C4-2B (cell line): ENCODE data around the gene LMF1.

ENCODE experiments used
- H3K27ac ChIP-seq: fragments of 450-650 bp; 2 replicates; pipeline ENCODE4 v1.5.1; 2017
- CTCF ChIP-seq: fragments of 450-650 bp; conservative IDR thresholded peaks from 2 replicates; pipeline ENCODE4 v1.5.1; 2017; ENCODE audit warnings: mild to moderate bottlenecking
- ZFX ChIP-seq: fragments of 450-650 bp; IDR thresholded peaks from 2 replicates; pipeline ENCODE4 v1.6.1; 2017

LMF1 gene

GRCh38 chr16:979147-979546 is 8.4 kb upstream of the LMF1 start:
- H3K27ac ChIP-seq = no peak overlapping the region
- TF ChIP-seq CTCF (no peak), ZFX (no peak)

GRCh38 chr16:978403-978802 is 7.6 kb upstream of the LMF1 start:
- TF ChIP-seq CTCF = no peak
- no peak overlapping the region for H3K27ac ChIP-seq

- no peak for TF ChIP-seq ZFX
- TF ChIP-seq CTCF = no peak
Measured at GRCh38 chr16:977896-978295, 7.1 kb upstream of the LMF1 start.

GRCh38 chr16:977081-977701 is 6.4 kb upstream of the LMF1 start:
- TF ChIP-seq CTCF = no peak
- no peak for TF ChIP-seq ZFX
- H3K27ac ChIP-seq = no peak overlapping the region

More at GRCh38 chr16:977896-978295, 7.1 kb upstream of the LMF1 start:
- no peak overlapping the region for H3K27ac ChIP-seq

GRCh38 chr16:976389-976931 is 5.7 kb upstream of the LMF1 start:
- no peak overlapping the region for H3K27ac ChIP-seq
- TF ChIP-seq ZFX (no peak), CTCF (no peak)

GRCh38 chr16:975291-975690 is 4.5 kb upstream of the LMF1 start:
- TF ChIP-seq ZFX = no peak
- no peak overlapping the region for H3K27ac ChIP-seq

GRCh38 chr16:974611-975261 is 4.0 kb upstream of the LMF1 start:
- TF ChIP-seq ZFX (no peak), CTCF (no peak)
- no peak overlapping the region for H3K27ac ChIP-seq
